Loucy (cell line): ENCODE results near the gene NRG2.

Source experiments
- H2AFZ ChIP-seq: fragments of 200-600 bp; sonication (generic); 2 replicates; pipeline ENCODE4 v1.6.0; 2016; ENCODE audit warnings: antibody characterized with exemption, mild to moderate bottlenecking, low read length, moderate library complexity
- H3F3A ChIP-seq: fragments of 200-600 bp; 2 replicates; pipeline ENCODE4 v1.6.0; 2016; ENCODE audit warnings: antibody characterized with exemption, low read depth, mild to moderate bottlenecking
- H3K27me3 ChIP-seq: fragments of 200-600 bp; sonication (generic); 2 replicates; pipeline ENCODE4 v1.6.1; 2014; ENCODE audit warnings: low read length, mild to moderate bottlenecking; ENCODE audit not compliant: insufficient read depth, poor library complexity, severe bottlenecking
- H3K36me3 ChIP-seq: fragments of 200-600 bp; sonication (generic); 2 replicates; pipeline ENCODE4 v1.6.1; 2016; ENCODE audit warnings: low read length; ENCODE audit not compliant: insufficient read depth
- H3K4me1 ChIP-seq: fragments of 200-600 bp; sonication (generic); 2 replicates; pipeline ENCODE4 v1.5.1; 2014; ENCODE audit warnings: low read length, mild to moderate bottlenecking; ENCODE audit not compliant: insufficient read depth, poor library complexity, severe bottlenecking
- H3K4me2 ChIP-seq: fragments of 200-600 bp; sonication (generic); 2 replicates; pipeline ENCODE4 v1.6.0; 2014; ENCODE audit warnings: antibody characterized with exemption, low read length, low read depth, mild to moderate bottlenecking; ENCODE audit not compliant: poor library complexity, severe bottlenecking
- H3K4me3 ChIP-seq: fragments of 200-600 bp; sonication (generic); 2 replicates; pipeline ENCODE4 v1.5.1; 2014; ENCODE audit warnings: low read length, mild to moderate bottlenecking, mixed read lengths; ENCODE audit not compliant: poor library complexity, severe bottlenecking
- H3K79me2 ChIP-seq: fragments of 200-600 bp; sonication (generic); 2 replicates; pipeline ENCODE4 v1.6.1; 2014; ENCODE audit warnings: low read length; ENCODE audit not compliant: insufficient read depth
- H3K9ac ChIP-seq: fragments of 200-600 bp; sonication (generic); 2 replicates; pipeline ENCODE4 v1.6.0; 2014; ENCODE audit warnings: mild to moderate bottlenecking, low read depth, low read length, moderate library complexity; ENCODE audit not compliant: poor library complexity, severe bottlenecking
- H3K9me2 ChIP-seq: fragments of 200-600 bp; sonication (generic); replicated peaks from 2 replicates; pipeline ENCODE4 v1.6.1; 2016; ENCODE audit warnings: low read depth, low read length, mixed read lengths
- H3K9me3 ChIP-seq: fragments of 200-600 bp; sonication (generic); 2 replicates; pipeline ENCODE4 v1.6.1; 2014; ENCODE audit warnings: mild to moderate bottlenecking, antibody characterized with exemption, low read length, low read depth; ENCODE audit not compliant: insufficient read depth
- H4K20me1 ChIP-seq: fragments of 200-600 bp; sonication (generic); 2 replicates; pipeline ENCODE4 v1.6.0; 2014; ENCODE audit warnings: antibody characterized with exemption, low read length, mild to moderate bottlenecking; ENCODE audit not compliant: insufficient read depth, poor library complexity, severe bottlenecking
- EZH2phosphoT487 ChIP-seq: fragments of 200-600 bp; IDR thresholded peaks from 2 replicates; pipeline ENCODE4 v1.6.1; 2018; ENCODE audit warnings: antibody characterized with exemption, mild to moderate bottlenecking, moderate library complexity, borderline replicate concordance
- TF ChIP-seq, protein P1 (sequence below): fragments of 200-600 bp; sonication (generic); conservative IDR thresholded peaks from 2 replicates; pipeline ENCODE4 v1.5.1; 2014; ENCODE audit warnings: mild to moderate bottlenecking, antibody characterized with exemption, low read length

NRG2 gene

DNA sequence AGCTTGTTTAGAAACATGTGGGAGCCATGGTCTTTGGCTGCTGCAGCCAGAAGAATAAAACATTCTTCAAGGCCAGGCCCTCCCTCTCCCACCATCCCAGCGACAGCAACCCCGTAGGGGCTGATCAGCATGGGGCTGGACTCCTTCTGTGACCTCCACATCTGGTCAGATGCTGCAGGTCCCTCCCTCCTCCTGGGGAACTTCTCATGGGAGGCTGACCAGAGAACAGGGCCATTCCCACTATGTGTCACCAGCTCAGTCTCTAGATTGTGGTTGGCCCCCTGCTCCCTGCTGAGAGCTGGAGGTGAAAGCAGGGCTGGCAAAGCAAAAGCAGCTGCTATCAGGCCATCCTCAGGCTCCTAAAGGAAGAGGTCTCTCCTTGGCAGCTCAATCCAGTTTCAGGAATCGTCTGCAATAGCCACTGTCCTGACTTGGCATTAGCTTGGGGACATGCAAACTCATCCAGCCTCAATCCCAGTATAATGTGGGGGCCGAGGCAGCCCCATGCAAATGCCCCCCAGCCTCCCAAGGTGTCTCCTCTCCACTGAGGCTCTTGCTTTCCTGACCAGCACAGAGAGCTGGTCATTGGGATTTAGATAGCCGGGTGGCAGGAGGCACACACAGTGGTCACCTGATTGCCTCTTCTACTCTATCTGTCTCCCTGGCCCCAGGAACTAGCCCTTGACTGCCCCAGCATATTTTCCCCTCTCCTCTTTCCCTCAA lies 81.5 kb downstream of the NRG2 start:
- H3K4me3 ChIP-seq = no peak overlapping the region
- TF ChIP-seq EZH2phosphoT487 = no peak
- TF ChIP-seq, protein P1, sequence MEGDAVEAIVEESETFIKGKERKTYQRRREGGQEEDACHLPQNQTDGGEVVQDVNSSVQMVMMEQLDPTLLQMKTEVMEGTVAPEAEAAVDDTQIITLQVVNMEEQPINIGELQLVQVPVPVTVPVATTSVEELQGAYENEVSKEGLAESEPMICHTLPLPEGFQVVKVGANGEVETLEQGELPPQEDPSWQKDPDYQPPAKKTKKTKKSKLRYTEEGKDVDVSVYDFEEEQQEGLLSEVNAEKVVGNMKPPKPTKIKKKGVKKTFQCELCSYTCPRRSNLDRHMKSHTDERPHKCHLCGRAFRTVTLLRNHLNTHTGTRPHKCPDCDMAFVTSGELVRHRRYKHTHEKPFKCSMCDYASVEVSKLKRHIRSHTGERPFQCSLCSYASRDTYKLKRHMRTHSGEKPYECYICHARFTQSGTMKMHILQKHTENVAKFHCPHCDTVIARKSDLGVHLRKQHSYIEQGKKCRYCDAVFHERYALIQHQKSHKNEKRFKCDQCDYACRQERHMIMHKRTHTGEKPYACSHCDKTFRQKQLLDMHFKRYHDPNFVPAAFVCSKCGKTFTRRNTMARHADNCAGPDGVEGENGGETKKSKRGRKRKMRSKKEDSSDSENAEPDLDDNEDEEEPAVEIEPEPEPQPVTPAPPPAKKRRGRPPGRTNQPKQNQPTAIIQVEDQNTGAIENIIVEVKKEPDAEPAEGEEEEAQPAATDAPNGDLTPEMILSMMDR = no peak
- no peak overlapping the region for H2AFZ ChIP-seq
- H3K4me1 ChIP-seq = no peaks in the 10 kb centered on the region
- no peaks in the 10 kb centered on the region for H3K36me3 ChIP-seq
- no peaks in the 10 kb centered on the region for H3F3A ChIP-seq
- H3K9ac ChIP-seq = no peak overlapping the region
- H3K4me2 ChIP-seq = no peak overlapping the region
- no peaks in the 10 kb centered on the region for H3K79me2 ChIP-seq
- no peaks in the 10 kb centered on the region for H4K20me1 ChIP-seq
- no peaks in the 10 kb centered on the region for H3K9me2 ChIP-seq
- no peaks in the 10 kb centered on the region for H3K27me3 ChIP-seq
- H3K9me3 ChIP-seq = no peaks in the 10 kb centered on the region

DNA sequence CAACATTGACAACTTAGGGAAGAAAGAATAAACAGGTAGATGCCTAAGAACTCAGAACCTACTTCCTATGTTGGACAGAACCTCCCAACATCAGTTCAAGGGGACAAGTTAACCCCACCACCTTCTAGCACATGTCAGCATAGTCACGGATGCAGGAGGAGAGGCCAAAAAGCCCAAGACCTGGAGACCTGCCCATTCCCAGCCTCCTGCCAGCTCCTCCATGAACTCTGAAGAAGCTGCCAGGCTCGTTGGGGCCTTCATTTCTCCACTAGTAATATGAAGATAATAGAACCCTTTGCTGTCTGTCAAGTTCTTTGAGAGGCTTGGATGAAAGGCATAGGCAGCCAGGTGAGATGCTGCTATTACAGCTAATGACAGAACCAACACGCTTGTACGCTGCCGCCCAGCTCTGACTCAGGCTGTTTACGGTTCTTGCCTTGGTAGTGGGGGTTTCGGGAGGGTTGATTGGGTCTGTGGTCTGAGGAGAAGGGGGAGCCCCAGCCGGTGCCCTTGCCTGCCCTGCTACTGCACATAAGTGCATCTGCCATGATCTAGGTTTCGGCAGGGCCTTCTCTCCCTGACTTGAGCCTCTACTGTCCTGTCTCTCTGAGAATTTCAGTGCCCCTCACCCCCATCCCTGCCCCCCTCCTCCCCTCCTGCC lies 82.2 kb downstream of the NRG2 start:
- Histone ChIP-seq H3K27me3 (no peaks in the 10 kb centered on the region), H3K9me3 (no peaks in the 10 kb centered on the region), H3K4me1 (no peaks in the 10 kb centered on the region), H4K20me1 (no peaks in the 10 kb centered on the region), H3K4me2 (no peak overlapping the region), H3K79me2 (no peaks in the 10 kb centered on the region), H3K36me3 (no peaks in the 10 kb centered on the region), H3K9ac (no peak overlapping the region), H3K4me3 (no peak overlapping the region), H3K9me2 (no peaks in the 10 kb centered on the region), H3F3A (no peaks in the 10 kb centered on the region), H2AFZ (no peak overlapping the region)
- TF ChIP-seq EZH2phosphoT487 = no peak
- TF ChIP-seq, protein P1 = no peak

DNA sequence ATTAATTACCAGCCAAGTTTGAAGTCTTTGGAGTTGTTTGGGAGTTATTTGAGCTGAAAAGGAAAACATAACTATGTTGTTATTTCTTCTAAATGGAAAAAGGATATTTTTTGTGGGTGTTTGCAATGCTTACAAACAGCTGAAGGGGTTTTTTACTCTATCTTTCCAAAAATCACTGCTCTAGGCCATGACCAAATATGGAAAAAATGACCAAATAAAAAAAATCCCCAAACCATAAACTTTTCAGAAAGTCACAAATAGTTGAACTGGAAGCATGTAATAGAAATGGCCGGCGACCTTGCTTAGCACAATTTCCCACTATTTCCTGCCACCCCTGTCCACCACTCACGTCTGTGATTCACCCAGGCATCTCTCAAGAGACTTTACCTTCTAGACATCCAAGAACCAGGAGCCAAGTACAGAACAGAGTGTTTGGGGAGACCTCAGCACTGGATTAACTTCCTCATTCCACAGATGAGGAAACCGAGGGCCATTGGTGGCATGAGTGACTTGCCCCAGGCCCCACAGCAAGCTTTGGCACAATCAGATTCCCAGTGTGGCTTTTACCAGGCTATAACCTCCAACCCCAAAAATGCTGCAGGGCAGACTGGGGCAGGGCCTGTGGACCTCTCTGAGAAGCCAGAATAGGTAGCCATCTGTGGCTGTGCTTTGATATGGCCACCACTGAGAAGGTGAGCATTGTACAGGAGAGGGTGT lies 84.5 kb downstream of the NRG2 start:
- H3K9ac ChIP-seq = no peak overlapping the region
- H3K4me2 ChIP-seq = no peak overlapping the region
- H3K27me3 ChIP-seq = no peaks in the 10 kb centered on the region
- no peaks in the 10 kb centered on the region for H3K9me2 ChIP-seq
- H3K9me3 ChIP-seq = no peaks in the 10 kb centered on the region
- H4K20me1 ChIP-seq = no peaks in the 10 kb centered on the region
- no peaks in the 10 kb centered on the region for H3K79me2 ChIP-seq
- H3F3A ChIP-seq = no peaks in the 10 kb centered on the region
- no peak for TF ChIP-seq EZH2phosphoT487
- no peak overlapping the region for H2AFZ ChIP-seq
- H3K36me3 ChIP-seq = no peaks in the 10 kb centered on the region
- no peaks in the 10 kb centered on the region for H3K4me1 ChIP-seq
- no peak overlapping the region for H3K4me3 ChIP-seq
